Neural cell (in vitro differentiated cells): Measurements from ENCODE around the gene ELOA2. TPM values are rescaled to one million over a fixed set of nuclear protein-coding genes. Genes with fewer than 3 reads are reported as not detected.

Experiments
- H2AFZ ChIP-seq: fragments of 200-600, 300-800 bp; sonication (generic), shearing (Covaris generic); 2 replicates; pipeline ENCODE4 v1.6.0; 2014; ENCODE audit warnings: low read depth, mild to moderate bottlenecking, antibody characterized with exemption, low read length, moderate library complexity
- H3F3A ChIP-seq: fragments of 200-600 bp; shearing (Covaris generic); 2 replicates; pipeline ENCODE4 v1.6.1; 2016; ENCODE audit warnings: mild to moderate bottlenecking, moderate library complexity, mixed read lengths, antibody characterized with exemption, low read length; ENCODE audit not compliant: insufficient read depth, poor library complexity, severe bottlenecking
- H3K27ac ChIP-seq: fragments of 200-600, 300-800 bp; sonication (generic), shearing (Covaris generic); 2 replicates; pipeline ENCODE4 v1.5.1; 2014; ENCODE audit warnings: mild to moderate bottlenecking, low read length, moderate library complexity
- H3K27me3 ChIP-seq: fragments of 300-800, 200-600 bp; sonication (generic), shearing (Covaris generic); 2 replicates; pipeline ENCODE4 v1.6.0; 2014; ENCODE audit warnings: mild to moderate bottlenecking, low read depth, low read length, moderate library complexity; ENCODE audit not compliant: insufficient read depth
- H3K36me3 ChIP-seq: fragments of 300-800, 200-600 bp; sonication (generic), shearing (Covaris generic); 2 replicates; pipeline ENCODE4 v1.5.1; 2014; ENCODE audit warnings: mild to moderate bottlenecking, antibody characterized with exemption, low read length, moderate library complexity; ENCODE audit not compliant: insufficient read depth
- H3K4me2 ChIP-seq: fragments of 300-800, 200-600 bp; sonication (generic), shearing (Covaris generic); 2 replicates; pipeline ENCODE4 v1.6.0; 2014; ENCODE audit warnings: mild to moderate bottlenecking, low read length
- H3K4me3 ChIP-seq: fragments of 300-800, 200-600 bp; sonication (generic), shearing (Covaris generic); 2 replicates; pipeline ENCODE4 v1.5.1; 2014; ENCODE audit warnings: mild to moderate bottlenecking, low read length, moderate library complexity
- H3K79me2 ChIP-seq: fragments of 200-600 bp; shearing (Covaris generic); replicated peaks from 2 replicates; pipeline ENCODE4 v1.6.0; 2014; ENCODE audit warnings: mild to moderate bottlenecking, low read length, moderate library complexity; ENCODE audit not compliant: insufficient read depth
- H3K9ac ChIP-seq: fragments of 300-800, 200-600 bp; sonication (generic), shearing (Covaris generic); 2 replicates; pipeline ENCODE4 v1.6.1; 2016; ENCODE audit warnings: mild to moderate bottlenecking, low read length, mixed read lengths
- H3K9me2 ChIP-seq: fragments of 200-600 bp; shearing (Covaris generic); 2 replicates; pipeline ENCODE4 v1.6.1; 2016; ENCODE audit warnings: mild to moderate bottlenecking, low read length, mixed read lengths; ENCODE audit not compliant: insufficient read depth
- H3K9me3 ChIP-seq: fragments of 200-600, 300-800 bp; sonication (generic), shearing (Covaris generic); 2 replicates; pipeline ENCODE4 v1.6.1; 2016; ENCODE audit warnings: mild to moderate bottlenecking, mixed run types, low read length, moderate library complexity, mixed read lengths
- H4K20me1 ChIP-seq: fragments of 200-600 bp; shearing (Covaris generic); 2 replicates; pipeline ENCODE4 v1.6.1; 2016; ENCODE audit warnings: mild to moderate bottlenecking, mixed run types; ENCODE audit not compliant: insufficient read depth
- CTCF ChIP-seq: fragments of 450-650 bp; IDR thresholded peaks from 2 replicates; pipeline ENCODE4 v1.5.1; 2014; ENCODE audit warnings: antibody characterized with exemption, mild to moderate bottlenecking, moderate library complexity; ENCODE audit not compliant: poor library complexity, severe bottlenecking
- EP300 ChIP-seq: fragments of 450-650 bp; conservative IDR thresholded peaks from 2 replicates; pipeline ENCODE4 v1.6.1; 2014; ENCODE audit warnings: antibody characterized with exemption, mild to moderate bottlenecking, moderate library complexity; ENCODE audit not compliant: poor library complexity, severe bottlenecking
- EZH2 ChIP-seq: fragments of 200-600, 300-800 bp; shearing (Covaris generic), sonication (generic); IDR thresholded peaks from 2 replicates; pipeline ENCODE4 v1.6.1; 2014; ENCODE audit warnings: antibody characterized with exemption, low read length, borderline replicate concordance, mild to moderate bottlenecking; ENCODE audit not compliant: insufficient read depth, poor library complexity, severe bottlenecking
- MXI1 ChIP-seq: fragments of 450-650 bp; conservative IDR thresholded peaks from 2 replicates; pipeline ENCODE4 v1.6.1; 2014; ENCODE audit warnings: antibody characterized with exemption, mild to moderate bottlenecking; ENCODE audit not compliant: poor library complexity, severe bottlenecking
- POLR2AphosphoS5 ChIP-seq: IDR thresholded peaks from 2 replicates; pipeline ENCODE4 v1.6.1; 2012
- RAD21 ChIP-seq: fragments of 450-650 bp; conservative IDR thresholded peaks from 2 replicates; pipeline ENCODE4 v1.6.1; 2014; ENCODE audit warnings: antibody characterized with exemption, mild to moderate bottlenecking, moderate library complexity
- REST ChIP-seq: IDR thresholded peaks from 2 replicates; pipeline ENCODE4 v1.6.1; 2012; ENCODE audit warnings: borderline replicate concordance
- SMC3 ChIP-seq: fragments of 450-650 bp; conservative IDR thresholded peaks from 2 replicates; pipeline ENCODE4 v1.6.1; 2014; ENCODE audit warnings: antibody characterized with exemption, mild to moderate bottlenecking, moderate library complexity; ENCODE audit not compliant: poor library complexity
- TAF1 ChIP-seq: IDR thresholded peaks from 2 replicates; pipeline ENCODE4 v1.6.1; 2012; ENCODE audit warnings: low read depth
- polyA plus RNA-seq: library from polyadenylated mRNA; depleted of rRNA; stranded (reverse); fragments of >200 nt; gene quantifications from 2 replicates; pipeline ENCODE4 v1.2.3, GENCODE V29; 2014

ELOA2 gene
- polyA plus RNA-seq, 1 donor from 2014 or later, result not detected

GRCh38 chr18:47063096-47063495, 27.7 kb upstream of the ELOA2 start:
- no peaks in the 10 kb centered on the region for H3K79me2 ChIP-seq
- H3K9me3 ChIP-seq, result no peaks in the 10 kb centered on the region
- no peaks in the 10 kb centered on the region for H3F3A ChIP-seq
- H3K4me2 ChIP-seq, result no peak overlapping the region
- no peaks in the 10 kb centered on the region for H3K9me2 ChIP-seq
- H4K20me1 ChIP-seq, result no peaks in the 10 kb centered on the region
- H2AFZ ChIP-seq, result no peak overlapping the region
- H3K9ac ChIP-seq, result no peak overlapping the region
- H3K27me3 ChIP-seq, result no peaks in the 10 kb centered on the region
- no peak overlapping the region for H3K4me3 ChIP-seq
- no peak overlapping the region for H3K27ac ChIP-seq
- TF ChIP-seq TAF1 (no peak), SMC3 (no peak), EZH2 (no peak), POLR2AphosphoS5 (no peak), MXI1 (no peak), EP300 (no peak), REST (no peak), RAD21 (no peak), CTCF (no peak)
- H3K36me3 ChIP-seq, result no peaks in the 10 kb centered on the region

GRCh38 chr18:47062471-47062870, 27.1 kb upstream of the ELOA2 start:
- H3K4me3 ChIP-seq, result no peak overlapping the region
- H3K9ac ChIP-seq, result no peak overlapping the region
- H3K79me2 ChIP-seq, result no peaks in the 10 kb centered on the region
- no peaks in the 10 kb centered on the region for H3K9me3 ChIP-seq
- no peak overlapping the region for H3K27ac ChIP-seq
- H4K20me1 ChIP-seq, result no peaks in the 10 kb centered on the region
- H3K36me3 ChIP-seq, result no peaks in the 10 kb centered on the region
- no peak overlapping the region for H2AFZ ChIP-seq
- no peaks in the 10 kb centered on the region for H3K9me2 ChIP-seq
- H3F3A ChIP-seq, result no peaks in the 10 kb centered on the region
- TF ChIP-seq TAF1, result no peak
- no peak for TF ChIP-seq REST
- no peak for TF ChIP-seq RAD21
- TF ChIP-seq POLR2AphosphoS5, result no peak
- TF ChIP-seq EZH2, result no peak
- no peak for TF ChIP-seq CTCF
- no peak for TF ChIP-seq MXI1
- TF ChIP-seq SMC3, result no peak
- TF ChIP-seq EP300, result no peak
- no peaks in the 10 kb centered on the region for H3K27me3 ChIP-seq
- H3K4me2 ChIP-seq, result no peak overlapping the region
